ENCODE data around the gene VIPAS39. TPM values are rescaled to one million over a fixed set of nuclear protein-coding genes. Genes with fewer than 3 reads are reported as not detected.

VIPAS39 gene
- total and polyA plus RNA-seq, 2 of the 13 experiments (the other 11 are each of a cell fraction or from before 2014, with no cell fraction given), result 13.3 to 21.5 TPM

DNA sequence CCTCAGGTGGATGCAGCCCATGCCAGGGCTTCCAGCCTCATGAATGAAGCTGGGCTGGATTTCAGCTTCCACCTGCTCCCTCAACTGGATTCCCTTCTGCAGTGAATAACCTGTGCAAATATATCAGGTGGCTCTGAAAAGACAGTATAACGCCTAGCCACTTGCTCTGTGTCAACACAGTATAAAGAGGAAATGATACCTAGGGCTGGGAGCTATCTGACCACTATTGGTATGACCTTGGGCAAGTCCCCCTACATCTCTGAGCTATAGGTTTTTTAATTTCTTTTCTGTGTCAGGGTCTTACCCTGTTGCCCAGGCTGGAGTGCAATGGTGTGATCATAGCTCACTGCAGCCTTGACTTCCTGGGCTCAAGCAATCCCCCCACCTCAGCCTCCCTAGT is 21.4 kb upstream of the VIPAS39 start (continued):
- no peak for TF ChIP-seq PTBP1 (IDR thresholded peaks at IDR 0.05; ENCODE audit: low read depth, low read length, poor library complexity, severe bottlenecking)
- TF ChIP-seq, protein P1, sequence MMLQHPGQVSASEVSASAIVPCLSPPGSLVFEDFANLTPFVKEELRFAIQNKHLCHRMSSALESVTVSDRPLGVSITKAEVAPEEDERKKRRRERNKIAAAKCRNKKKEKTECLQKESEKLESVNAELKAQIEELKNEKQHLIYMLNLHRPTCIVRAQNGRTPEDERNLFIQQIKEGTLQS (CRISPR knock-in tag; IDR thresholded peaks at IDR 0.05), result no peak
- TF ChIP-seq ZZZ3 (CRISPR knock-in tag; IDR thresholded peaks at IDR 0.05; ENCODE audit: borderline replicate concordance), result no peak

DNA sequence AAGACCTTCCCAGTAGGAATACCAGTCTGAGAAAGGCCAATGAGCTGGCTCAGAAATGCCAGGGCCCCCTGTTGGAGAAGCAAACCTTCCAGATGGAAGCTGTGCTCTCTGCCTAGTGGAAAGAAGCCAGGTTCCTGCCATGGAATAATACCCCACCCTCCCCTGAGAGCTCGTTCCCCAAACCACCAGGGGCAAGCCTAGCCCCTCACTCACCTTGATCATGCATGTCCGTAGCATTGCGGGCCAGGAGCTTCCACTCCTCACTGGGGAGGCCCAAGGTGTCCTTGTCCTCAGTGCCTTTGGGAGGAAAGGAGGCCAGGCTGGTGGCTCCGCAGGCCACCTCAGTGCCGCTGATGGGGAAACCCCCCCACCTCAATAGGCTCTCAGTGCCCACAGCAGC is 20.6 kb upstream of the VIPAS39 start:
- Histone ChIP-seq H3K9me3 (ENCODE audit: low read length) (no peaks in the 10 kb centered on the region), H3K27ac (ENCODE audit: extremely low read length, insufficient read depth, low read length) (no peak overlapping the region), H2AFZ (ENCODE audit: low read length) (no peak overlapping the region), H3K79me2 (ENCODE audit: insufficient read depth, low read length) (no peaks in the 10 kb centered on the region), H3K9ac (ENCODE audit: insufficient read depth, low read depth, low read length) (no peak overlapping the region), H3K4me2 (ENCODE audit: low read depth, low read length) (no peak overlapping the region), H3K4me3 (replicated peaks in 1 of 3; ENCODE audit: insufficient read depth in 1 of 3, low read depth in 2 of 3, low read length in 3 of 3) (no peak overlapping the region), H3K27me3 (ENCODE audit: control insufficient read depth in 1 of 2, insufficient read depth in 2 of 2, low read length in 2 of 2) (no peaks in the 10 kb centered on the region), H3K4me1 (ENCODE audit: insufficient read depth, low read length) (no peaks in the 10 kb centered on the region), H3K36me3 (replicated peaks in 1 of 2; ENCODE audit: control insufficient read depth in 1 of 2, insufficient read depth in 2 of 2, low read length in 2 of 2) (peaks cover 34 to 39% of the 10 kb centered on the region in 2 experiments), H4K20me1 (ENCODE audit: insufficient read depth, low read length) (no peaks in the 10 kb centered on the region)
- CTCF ChIA-PET (ENCODE audit: low intra/inter-chr PET ratio, low total read pairs), result no interaction called here
- DNase-seq (ENCODE audit: low spot score), result no peak
- TF ChIP-seq NFIB (CRISPR knock-in tag; IDR thresholded peaks at IDR 0.05; ENCODE audit: borderline replicate concordance), result no peak
- TF ChIP-seq NFE2L1 (CRISPR knock-in tag; IDR thresholded peaks at IDR 0.05; ENCODE audit: borderline replicate concordance), result no peak
- TF ChIP-seq STAG1 (CRISPR knock-in tag; IDR thresholded peaks at IDR 0.05), result no peak
- TF ChIP-seq BCL6 (CRISPR knock-in tag; IDR thresholded peaks at IDR 0.05), result no peak
- TF ChIP-seq ZBTB38 (CRISPR knock-in tag; IDR thresholded peaks at IDR 0.05), result no peak
- 100% methylated on average over 3 of the region's 5 CpGs for WGBS (ENCODE audit: low lambda C conversion rate)
- no peak for ATAC-seq
- in situ Hi-C loops (cut with HindIII; ENCODE audit: extremely low pct_ligation_motif_present, low pct_unique_long_range_greater_than_20kb) (no loop called here), intact Hi-C loops (cut with micrococcal nuclease; ENCODE audit: unreplicated experiment) (no loop called here)
- POLR2A ChIA-PET, result interaction anchor here (0.8 kb wide), 1 partner anchor 9 kb away, joined by 3 read pairs; no protein-coding TSS in a partner anchor
- FAIRE-seq, result no peak
- no TSS peak for BruUV-seq (replicated peaks)
